ENCODE data around the gene GOLGA3.

- TF ChIP-seq ZNF274 (IDR thresholded peaks at IDR 0.05; ENCODE audit: borderline replicate concordance, low read depth, low read length) (no peak), CTCF (IDR thresholded peaks at IDR 0.05 in 2 of 3, conservative IDR thresholded peaks at IDR 0.05 in 1 of 3; ENCODE audit: insufficient read depth in 2 of 3, low read depth in 1 of 3, low read length in 3 of 3) (no peak), ATF7 (IDR thresholded peaks at IDR 0.05) (no peak), E2F1 (CRISPR knock-in tag; IDR thresholded peaks at IDR 0.05) (no peak), BRCA1 (IDR thresholded peaks at IDR 0.05) (no peak), BRCA1 (CRISPR knock-in tag; IDR thresholded peaks at IDR 0.05) (no peak)
- TF ChIP-seq, protein P1, sequence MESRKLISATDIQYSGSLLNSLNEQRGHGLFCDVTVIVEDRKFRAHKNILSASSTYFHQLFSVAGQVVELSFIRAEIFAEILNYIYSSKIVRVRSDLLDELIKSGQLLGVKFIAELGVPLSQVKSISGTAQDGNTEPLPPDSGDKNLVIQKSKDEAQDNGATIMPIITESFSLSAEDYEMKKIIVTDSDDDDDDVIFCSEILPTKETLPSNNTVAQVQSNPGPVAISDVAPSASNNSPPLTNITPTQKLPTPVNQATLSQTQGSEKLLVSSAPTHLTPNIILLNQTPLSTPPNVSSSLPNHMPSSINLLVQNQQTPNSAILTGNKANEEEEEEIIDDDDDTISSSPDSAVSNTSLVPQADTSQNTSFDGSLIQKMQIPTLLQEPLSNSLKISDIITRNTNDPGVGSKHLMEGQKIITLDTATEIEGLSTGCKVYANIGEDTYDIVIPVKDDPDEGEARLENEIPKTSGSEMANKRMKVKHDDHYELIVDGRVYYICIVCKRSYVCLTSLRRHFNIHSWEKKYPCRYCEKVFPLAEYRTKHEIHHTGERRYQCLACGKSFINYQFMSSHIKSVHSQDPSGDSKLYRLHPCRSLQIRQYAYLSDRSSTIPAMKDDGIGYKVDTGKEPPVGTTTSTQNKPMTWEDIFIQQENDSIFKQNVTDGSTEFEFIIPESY (CRISPR knock-in tag; IDR thresholded peaks at IDR 0.05) = no peak
These were observed 15.9 kb downstream of the GOLGA3 start for GRCh38 chr12:132812631-132813305.
